DOHH2 (cell line): ENCODE data around the gene PAQR5.

Experiments
- CTCF ChIP-seq: fragments of 200-600 bp; sonication (generic); IDR thresholded peaks from one replicate; pipeline ENCODE4 v1.5.1; 2014; ENCODE audit warnings: antibody characterized with exemption, mild to moderate bottlenecking, low read depth, low read length; ENCODE audit not compliant: poor library complexity, severe bottlenecking
- EZH2phosphoT487 ChIP-seq: fragments of 200-600 bp; sonication (generic); IDR thresholded peaks from 2 replicates; pipeline ENCODE4 v1.6.1; 2017; ENCODE audit warnings: borderline replicate concordance, mild to moderate bottlenecking, antibody characterized with exemption, low read length, moderate library complexity, mixed read lengths

- TF ChIP-seq CTCF: no peak
- TF ChIP-seq EZH2phosphoT487: no peak
Observed at GRCh38 chr15:69305933-69306568, 7.3 kb downstream of the PAQR5 start.
